Measurements from ENCODE around the gene AURKA.
"Not testable (repeated sequence)": the region's sequence is repeated elsewhere in the genome, so short reads cannot be mapped to it uniquely, and the experiment has no call there.

The AURKA gene

DNA sequence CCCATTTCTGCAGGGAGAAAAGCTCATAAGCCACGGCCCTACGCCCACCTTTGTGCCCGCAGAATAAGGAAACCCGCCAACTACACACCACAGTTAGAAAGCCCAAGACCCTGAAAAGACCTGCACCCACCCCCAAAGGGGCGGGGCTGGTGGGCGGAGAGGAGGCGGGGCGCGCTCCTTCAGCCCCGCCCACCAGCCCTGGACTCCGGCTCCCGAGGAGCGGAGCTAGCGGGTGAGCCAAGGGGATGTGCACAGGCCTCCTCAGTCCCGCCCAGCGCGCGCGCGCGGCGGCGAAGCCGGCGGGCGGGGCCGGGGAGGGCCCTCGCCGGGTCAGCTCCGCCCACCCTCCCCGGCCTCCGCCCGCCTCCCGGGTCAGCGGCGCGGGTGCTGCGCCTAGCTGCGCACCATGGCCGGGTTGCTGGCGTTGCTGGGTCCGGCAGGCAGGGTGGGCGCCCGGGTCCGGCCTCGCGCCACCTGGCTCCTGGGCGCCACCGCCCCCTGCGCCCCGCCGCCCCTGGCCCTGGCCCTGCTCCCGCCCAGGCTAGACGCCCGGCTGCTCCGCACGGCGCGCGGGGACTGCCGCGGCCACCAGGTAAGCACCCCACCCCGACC is 33.3 kb downstream of the AURKA start, which contains the start of gene FAM210B:
TSS of gene FAM210B (plus strand) at position 375 of the 612 bp plus-strand sequence. CDS start at position 407, 32 bp downstream.
- ATAC-seq (peak; percentile 99), DNase-seq (peak; percentile 88)

DNA sequence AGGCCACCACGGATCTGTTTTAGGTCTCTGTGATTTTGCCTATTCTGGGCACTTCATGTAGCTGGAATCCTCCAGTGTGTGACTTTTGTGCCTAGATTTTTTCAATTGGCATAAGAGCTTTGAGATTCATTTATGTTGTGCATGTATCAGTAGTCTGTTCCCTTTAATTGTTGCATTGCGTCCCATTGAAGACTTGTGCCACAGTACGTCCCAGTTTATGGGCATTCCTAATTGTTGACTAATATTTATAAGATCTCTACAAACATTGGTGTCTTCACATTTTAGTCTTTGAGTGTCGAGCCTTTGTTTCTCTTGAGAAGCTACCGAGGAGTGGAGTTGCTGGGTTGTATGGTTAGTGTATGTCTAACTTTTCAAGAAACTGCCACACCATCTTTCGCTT is 33.9 kb downstream of the AURKA start:
- no peak for ATAC-seq

DNA sequence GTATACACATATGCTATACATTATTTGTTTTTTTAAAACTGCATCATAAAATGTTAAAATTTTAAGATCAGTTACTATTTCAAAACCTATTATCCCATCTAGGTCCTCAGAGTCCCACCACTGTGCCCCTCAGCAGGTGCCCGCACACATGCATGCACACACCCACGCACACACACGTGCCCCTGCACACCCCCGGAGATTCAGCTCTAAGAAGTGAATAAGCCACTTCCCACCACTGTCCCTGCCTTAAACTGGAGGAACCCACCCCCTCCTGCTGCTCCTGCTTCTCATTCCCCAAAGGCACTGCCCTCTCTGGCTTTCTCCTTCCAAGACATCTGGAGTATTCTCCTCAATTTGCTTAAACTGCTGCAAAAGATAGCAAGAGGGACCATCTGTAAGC is 38.7 kb downstream of the AURKA start:
- no peak for ATAC-seq
- DNase-seq = no peak

More for the DNA sequence above, 33.9 kb downstream of the AURKA start:
- no peak for DNase-seq

DNA sequence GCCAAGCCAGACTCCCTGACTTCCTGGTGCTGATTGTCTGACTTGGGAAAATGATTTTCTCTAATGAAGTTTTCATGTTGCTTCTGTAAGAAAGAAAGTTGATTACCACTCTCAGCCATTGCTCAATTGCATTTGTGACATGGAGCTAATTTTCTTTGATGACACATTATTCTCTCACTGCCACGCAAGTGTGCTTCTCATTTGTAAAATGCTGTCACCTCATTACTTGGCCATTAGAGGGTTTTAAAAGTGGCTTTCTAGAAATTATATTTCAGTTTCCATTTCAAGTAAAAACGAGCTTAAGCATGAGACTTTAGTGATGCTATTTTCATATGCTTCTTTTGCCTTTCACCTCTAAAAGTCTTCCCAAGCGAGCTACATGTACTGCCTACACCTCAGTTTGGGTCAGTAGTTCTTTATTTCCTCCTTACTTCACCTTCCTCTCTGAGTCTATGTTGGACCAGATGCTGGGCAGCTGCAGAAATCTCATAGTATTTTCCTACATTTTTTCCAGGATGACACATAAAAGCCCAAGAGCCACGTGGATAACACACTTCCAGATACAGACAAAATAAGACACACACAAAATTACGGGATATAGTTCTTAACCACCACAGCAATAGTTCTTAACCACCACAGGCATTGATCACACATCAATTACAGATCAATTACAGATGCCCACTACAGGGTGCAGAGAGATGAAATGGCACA is 39.5 kb downstream of the AURKA start:
- no peak for DNase-seq
- no peak for ATAC-seq

DNA sequence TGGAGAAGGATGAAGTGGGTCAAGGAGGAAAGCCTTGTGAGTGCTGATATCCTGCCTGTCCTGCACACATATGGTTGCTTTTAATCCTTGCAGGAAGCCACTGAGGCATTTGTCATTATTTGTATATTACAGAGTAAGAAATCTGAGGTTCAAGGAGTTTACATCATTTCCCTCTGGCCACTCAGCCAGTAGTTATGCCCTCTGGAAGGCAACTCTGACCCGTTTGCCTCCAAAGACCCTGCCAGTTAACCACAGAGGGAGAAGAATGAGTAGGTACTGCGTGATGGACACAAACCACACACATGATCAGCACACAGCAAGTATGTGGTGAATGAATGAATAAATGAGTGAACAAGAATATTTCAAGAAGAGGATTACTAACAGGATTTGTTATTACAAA is 41.2 kb downstream of the AURKA start:
- no peak for DNase-seq
- no peak for ATAC-seq

DNA sequence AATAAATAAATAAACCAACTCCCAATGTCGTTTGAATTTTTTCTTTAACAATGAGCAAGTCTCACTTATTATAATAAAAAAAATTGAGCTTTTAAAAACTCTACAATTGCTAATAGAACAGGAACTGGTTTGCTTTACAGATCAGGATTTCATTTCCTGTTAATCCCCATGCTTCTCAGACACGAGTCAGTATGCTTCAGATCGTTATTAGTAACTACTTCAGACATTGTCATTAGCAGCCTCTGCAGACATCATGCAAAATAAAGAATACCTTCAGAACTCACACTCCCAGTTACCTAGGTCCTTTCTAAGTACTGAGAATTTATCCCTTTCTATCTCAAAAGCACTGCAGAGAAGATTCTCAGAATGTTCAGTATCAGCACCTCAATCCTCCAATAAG is 43.3 kb downstream of the AURKA start:
- ATAC-seq (no peak), DNase-seq (no peak)

DNA sequence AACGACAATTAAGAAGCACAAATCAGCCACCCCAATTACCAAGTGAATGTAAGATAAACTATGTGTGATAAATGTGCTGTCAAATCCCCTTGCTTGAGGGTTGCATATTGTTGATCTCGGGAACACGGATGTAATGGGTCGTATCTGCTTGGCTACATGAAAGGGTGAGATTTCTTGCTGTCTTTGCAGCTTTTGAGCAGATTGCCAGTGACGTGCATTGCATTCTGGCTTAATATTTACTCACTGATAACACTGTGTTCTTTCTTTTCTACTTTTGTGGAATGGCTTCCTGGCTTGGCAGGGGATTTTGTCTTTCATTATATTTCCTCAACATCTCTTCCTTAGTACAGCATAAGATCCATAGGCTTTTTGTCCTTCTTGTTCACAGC is 43.7 kb downstream of the AURKA start:
- DNase-seq (no peak), ATAC-seq (no peak)

DNA sequence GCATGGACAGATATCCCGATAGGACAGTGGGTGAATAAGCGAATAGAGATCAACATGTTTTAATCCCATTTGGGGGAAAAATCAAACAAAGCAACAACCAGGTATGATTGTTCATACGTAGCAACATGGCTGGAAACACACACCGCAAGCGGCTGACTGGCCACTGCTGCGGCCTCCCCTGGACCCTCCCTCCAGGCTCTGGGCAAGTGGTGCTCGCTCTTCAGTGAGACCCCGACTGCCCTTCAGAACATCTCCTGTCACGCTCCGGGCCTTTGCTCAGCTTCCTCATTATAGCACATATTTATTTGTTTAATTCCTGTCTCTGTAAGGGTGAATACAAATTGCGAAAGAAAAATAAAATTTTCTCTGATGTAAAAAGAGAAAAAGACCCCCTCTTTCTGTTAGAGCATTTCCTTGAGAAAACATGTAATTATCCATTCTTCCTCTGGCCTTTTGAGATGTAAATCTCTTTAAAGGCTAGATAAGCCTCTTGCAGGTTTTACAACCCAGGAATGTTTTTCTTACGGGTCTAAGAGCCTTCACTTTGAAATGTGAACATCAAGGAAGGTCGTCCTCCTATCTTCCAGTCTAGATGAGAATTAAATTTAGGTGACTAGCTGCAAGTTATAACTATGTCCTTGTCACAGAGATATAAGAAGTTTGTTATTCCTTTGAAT is 44.2 kb downstream of the AURKA start:
- ATAC-seq (no peak), DNase-seq (no peak)

DNA sequence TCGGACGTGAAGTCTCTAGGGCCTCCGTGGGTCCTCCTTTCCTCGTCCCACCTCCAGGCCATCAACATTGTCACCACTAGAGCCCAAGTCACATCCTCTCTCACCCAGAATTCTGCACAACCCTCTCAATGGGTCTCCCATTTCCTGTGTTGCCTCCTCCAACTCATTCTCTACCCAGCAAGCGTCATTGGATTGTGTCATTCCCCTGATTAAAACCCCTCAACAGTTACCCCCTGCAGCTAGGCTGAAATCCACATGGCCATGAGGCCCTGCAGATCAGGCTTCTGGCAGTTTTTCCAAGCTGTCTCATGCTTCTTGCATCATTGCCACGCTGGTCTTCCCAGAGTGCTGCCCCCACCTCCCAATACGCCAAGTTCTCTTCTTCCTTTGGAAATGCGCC is 46.1 kb downstream of the AURKA start:
- no peak for ATAC-seq
- DNase-seq = no peak

DNA sequence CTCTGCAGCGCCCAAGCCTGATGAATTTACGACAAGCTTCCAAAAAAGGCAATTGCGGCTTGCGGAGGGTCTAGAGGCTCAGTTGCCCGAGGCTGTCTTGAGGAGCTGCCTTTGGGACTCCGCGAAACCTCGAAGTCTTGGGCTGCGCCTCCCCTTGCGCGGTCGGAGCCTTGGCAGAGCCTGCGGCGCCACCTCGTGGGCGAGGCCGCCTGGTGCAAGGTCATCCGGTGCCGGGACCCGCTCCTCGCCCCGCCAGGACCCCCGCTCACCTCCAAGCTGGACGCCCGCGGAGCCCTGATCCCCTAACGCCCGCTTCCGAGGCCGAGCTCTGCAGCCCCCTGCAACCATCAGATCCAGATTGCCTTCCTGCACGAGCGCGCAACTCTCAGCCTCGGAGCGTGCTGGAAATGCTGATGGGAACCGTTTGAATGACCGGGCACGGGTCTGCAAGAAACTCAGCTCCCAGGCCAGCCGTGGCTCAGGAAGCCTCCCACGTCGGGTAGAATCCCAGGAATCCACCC is 48.1 kb downstream of the AURKA start:
- peak; percentile 62 for DNase-seq

DNA sequence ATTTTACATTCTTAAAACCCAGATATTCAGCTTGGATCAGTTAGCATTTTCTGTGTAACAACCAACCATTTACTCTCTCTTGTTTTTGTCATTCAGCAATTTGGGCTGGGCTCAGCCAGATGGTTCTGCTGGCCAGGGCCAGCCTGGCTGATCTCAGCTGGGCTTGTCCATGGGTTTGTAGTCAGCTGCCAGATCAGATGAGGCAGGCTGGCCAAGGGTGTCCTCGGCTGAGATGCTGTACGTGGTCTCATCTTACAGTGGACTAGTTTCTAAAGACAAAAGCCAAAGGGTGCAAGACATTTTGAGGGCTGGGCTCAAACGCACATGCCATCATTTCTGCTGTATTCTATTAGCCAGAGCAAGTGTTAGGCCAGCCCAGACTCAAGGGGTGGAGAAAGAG is 49.2 kb downstream of the AURKA start:
- DNase-seq = no peak
- ATAC-seq = no peak

More for the DNA sequence above, 48.1 kb downstream of the AURKA start:
- ATAC-seq = peak; percentile 77

DNA sequence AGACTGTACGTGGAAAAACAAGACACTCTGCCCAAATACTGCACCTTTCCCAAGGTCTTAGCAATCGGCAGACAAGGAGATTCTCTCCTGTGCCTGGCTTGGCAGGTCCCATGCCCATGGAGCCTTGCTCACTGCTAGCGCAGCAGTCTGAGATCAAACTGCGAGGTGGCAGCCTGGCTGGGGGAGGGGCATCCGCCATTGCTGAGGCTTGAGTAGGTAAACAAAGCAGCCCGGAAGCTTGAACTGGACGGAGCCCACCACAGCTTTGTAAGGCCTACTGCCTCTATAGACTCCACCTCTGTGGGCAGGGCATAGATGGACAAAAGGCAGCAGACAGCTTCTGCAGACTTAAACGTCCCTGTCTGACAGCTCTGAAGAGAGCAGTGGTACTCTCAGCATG is 55.3 kb downstream of the AURKA start:
- not testable (repeated sequence) for ATAC-seq, DNase-seq

DNA sequence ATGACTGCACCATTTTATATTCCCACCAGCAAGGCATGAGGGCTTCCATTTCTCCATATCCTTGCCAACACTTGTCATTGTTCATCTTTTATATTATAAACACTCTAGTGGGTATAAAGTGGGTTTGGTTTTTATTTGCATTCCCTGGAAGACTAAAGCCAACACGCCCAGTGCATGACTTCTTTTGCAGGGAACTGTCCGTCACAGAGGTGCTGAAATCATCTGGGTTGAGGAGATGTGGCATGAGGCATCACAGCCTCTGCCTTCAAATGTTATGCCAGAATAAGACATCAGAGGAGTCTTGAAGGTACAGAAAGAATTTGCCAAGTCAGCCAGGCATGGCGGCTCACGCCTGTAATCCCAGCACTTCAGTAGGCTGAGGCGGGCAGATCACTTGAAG is 63.2 kb downstream of the AURKA start:
- no peak for ATAC-seq
- peak; percentile 5 for DNase-seq

DNA sequence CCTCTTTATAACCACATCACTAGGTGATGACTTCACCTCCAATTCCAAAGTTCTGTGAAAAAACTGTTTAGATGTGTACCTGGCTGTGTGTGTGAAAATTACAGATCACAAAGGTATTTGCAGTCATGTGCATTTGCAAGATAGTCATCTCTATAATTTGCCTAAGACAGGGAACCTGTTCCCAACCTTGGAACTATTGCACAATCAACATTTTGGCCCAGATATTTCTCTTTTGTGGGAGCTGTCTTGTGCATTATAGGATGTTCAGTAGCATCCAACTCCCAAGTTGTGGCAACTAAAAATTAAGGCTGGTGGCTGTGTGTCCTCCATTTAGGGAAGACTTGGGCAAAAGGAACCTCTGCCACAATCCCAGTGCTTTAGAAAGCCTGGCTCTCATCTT is 67.2 kb downstream of the AURKA start:
- ATAC-seq (no peak), DNase-seq (no peak)

DNA sequence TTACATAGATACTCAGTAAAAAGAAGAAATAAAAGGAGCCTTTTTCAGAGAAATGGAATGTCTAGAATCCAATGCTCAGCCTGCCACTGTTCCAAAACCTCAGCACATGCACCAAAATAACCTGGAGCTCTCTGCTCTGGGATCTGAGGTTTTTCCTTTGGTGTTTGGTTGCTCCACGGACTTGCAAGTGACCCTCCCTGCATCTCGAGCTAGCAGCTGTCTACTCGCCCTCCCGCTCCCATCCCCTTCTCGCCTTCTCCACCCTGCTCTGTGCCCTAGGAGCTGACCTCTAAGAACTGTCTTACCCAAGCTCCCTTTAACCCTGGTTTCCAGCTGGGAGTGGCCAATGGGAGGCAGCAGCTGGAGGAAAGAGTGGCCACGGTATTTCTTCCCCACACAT is 68.4 kb downstream of the AURKA start:
- ATAC-seq (no peak), DNase-seq (no peak)

DNA sequence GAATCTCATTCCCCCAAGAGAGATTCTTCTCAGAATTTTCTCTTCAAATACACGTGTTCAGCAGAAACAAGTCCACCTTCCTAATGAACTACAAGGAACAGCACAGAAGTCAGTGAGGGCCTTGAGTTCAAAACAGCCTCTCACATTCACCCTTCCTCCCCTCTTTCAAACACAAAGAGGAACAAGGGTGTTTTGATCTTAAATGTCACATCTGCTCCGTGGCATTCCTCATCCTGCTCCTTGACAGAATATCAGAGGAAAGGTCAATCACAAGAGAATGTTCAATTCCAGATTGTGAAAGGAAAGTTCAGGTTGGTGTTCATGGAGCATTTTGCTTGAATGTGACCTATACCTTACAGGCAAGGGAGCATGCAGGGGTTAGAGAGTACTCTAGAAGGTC is 68.8 kb downstream of the AURKA start:
- no peak for ATAC-seq
- no peak for DNase-seq

DNA sequence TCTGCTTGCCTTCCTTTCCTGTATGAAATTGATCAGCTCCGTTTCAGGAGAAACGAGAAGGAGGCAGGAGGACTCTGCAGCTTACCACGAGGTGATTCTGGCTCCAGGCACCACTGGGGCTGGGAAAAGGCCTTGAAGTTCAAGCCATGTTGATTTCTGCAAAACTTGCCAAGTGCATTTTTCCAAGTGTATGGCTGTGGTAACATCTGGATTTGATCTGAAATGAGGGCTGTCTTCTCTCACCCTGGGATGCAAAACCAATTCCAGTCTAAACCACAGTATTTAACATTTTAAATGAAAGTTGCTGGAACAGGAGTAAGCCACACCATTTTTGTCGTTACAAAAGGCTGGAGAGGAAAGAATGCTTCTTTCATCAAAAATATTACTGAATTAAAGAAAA is 69.3 kb downstream of the AURKA start:
- ATAC-seq = no peak
- no peak for DNase-seq
